ENCODE measurements around the gene NTRK3.

The NTRK3 gene

DNA sequence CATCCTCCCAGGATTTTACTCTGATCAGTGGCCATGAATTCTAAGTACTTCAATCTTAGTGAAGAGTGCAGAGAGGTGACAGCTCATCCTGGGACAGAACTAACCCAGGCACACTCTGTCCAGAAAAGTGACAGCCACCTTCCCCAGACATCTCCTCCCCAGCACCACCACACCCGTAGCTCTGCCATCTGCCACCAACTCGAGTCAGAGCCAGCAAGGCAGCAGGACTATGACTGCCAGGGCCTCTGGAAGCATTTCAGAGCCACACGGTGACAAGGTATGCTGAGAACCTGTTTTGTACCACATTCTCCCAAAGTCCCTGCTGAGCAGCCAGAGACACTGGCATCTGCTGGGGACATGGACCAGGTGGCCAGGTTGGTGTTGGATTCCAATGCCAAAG, 71.0 kb downstream of the NTRK3 start:
- H3K36me3 ChIP-seq (ENCODE audit: insufficient read depth, low read length): no peaks in the 10 kb centered on the region
- H3K9ac ChIP-seq (ENCODE audit: low read depth, low read length, poor library complexity, severe bottlenecking): no peak overlapping the region
- H3K4me2 ChIP-seq (ENCODE audit: low read depth, low read length, poor library complexity, severe bottlenecking): no peak overlapping the region
- no peaks in the 10 kb centered on the region for H4K20me1 ChIP-seq (ENCODE audit: insufficient read depth, low read length, poor library complexity, severe bottlenecking)
- no peaks in the 10 kb centered on the region for H3F3A ChIP-seq (ENCODE audit: low read depth)
- H3K9me2 ChIP-seq (replicated peaks; ENCODE audit: low read depth, low read length): no peaks in the 10 kb centered on the region
- no peaks in the 10 kb centered on the region for H3K79me2 ChIP-seq (ENCODE audit: insufficient read depth, low read length)
- H2AFZ ChIP-seq (ENCODE audit: low read length): no peak overlapping the region
- H3K9me3 ChIP-seq (ENCODE audit: insufficient read depth, low read depth, low read length): no peaks in the 10 kb centered on the region
- TF ChIP-seq CTCF (conservative IDR thresholded peaks at IDR 0.05; ENCODE audit: low read length) (no peak), EZH2phosphoT487 (IDR thresholded peaks at IDR 0.05; ENCODE audit: borderline replicate concordance) (no peak)
- H3K27me3 ChIP-seq (ENCODE audit: insufficient read depth, low read length, poor library complexity, severe bottlenecking): no peaks in the 10 kb centered on the region
- H3K4me3 ChIP-seq (ENCODE audit: low read length, poor library complexity, severe bottlenecking): no peak overlapping the region
- H3K4me1 ChIP-seq (ENCODE audit: insufficient read depth, low read length, poor library complexity, severe bottlenecking): no peaks in the 10 kb centered on the region

DNA sequence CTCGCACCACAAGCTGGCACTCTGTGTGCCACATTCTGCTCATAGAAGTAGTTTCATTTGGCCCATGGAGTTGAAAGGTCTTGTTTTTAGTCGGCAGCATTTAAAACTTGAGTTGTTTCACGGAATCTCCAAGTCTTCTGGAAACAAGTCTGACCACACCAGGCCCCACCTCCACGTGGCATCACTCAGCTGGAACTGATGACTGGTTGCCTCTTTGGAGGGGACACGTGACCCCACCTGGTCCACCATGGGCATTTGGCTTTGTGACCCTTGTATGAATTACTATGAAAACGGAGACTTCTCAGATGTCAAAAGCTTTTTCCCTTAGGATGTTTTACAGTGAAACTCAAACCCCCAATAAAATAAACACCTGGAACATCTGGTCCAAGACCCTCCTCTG, 74.9 kb downstream of the NTRK3 start:
- H3K4me2 ChIP-seq (ENCODE audit: low read depth, low read length, poor library complexity, severe bottlenecking): no peak overlapping the region
- no peaks in the 10 kb centered on the region for H3K4me1 ChIP-seq (ENCODE audit: insufficient read depth, low read length, poor library complexity, severe bottlenecking)
- no peaks in the 10 kb centered on the region for H3F3A ChIP-seq (ENCODE audit: low read depth)
- H3K9me3 ChIP-seq (ENCODE audit: insufficient read depth, low read depth, low read length): no peaks in the 10 kb centered on the region
- H2AFZ ChIP-seq (ENCODE audit: low read length): no peak overlapping the region
- H3K36me3 ChIP-seq (ENCODE audit: insufficient read depth, low read length): no peaks in the 10 kb centered on the region
- TF ChIP-seq EZH2phosphoT487 (IDR thresholded peaks at IDR 0.05; ENCODE audit: borderline replicate concordance): no peak
- TF ChIP-seq CTCF (conservative IDR thresholded peaks at IDR 0.05; ENCODE audit: low read length): no peak
- no peak overlapping the region for H3K9ac ChIP-seq (ENCODE audit: low read depth, low read length, poor library complexity, severe bottlenecking)
- H4K20me1 ChIP-seq (ENCODE audit: insufficient read depth, low read length, poor library complexity, severe bottlenecking): no peaks in the 10 kb centered on the region
- H3K4me3 ChIP-seq (ENCODE audit: low read length, poor library complexity, severe bottlenecking): no peak overlapping the region
- H3K27me3 ChIP-seq (ENCODE audit: insufficient read depth, low read length, poor library complexity, severe bottlenecking): no peaks in the 10 kb centered on the region
- H3K9me2 ChIP-seq (replicated peaks; ENCODE audit: low read depth, low read length): no peaks in the 10 kb centered on the region
- H3K79me2 ChIP-seq (ENCODE audit: insufficient read depth, low read length): no peaks in the 10 kb centered on the region

GRCh38 chr15:88179562-88179961, 77.0 kb downstream of the NTRK3 start:
- no peaks in the 10 kb centered on the region for H3K4me1 ChIP-seq (ENCODE audit: insufficient read depth, low read length, poor library complexity, severe bottlenecking)
- no peak overlapping the region for H3K4me2 ChIP-seq (ENCODE audit: low read depth, low read length, poor library complexity, severe bottlenecking)
- H3K79me2 ChIP-seq (ENCODE audit: insufficient read depth, low read length): no peaks in the 10 kb centered on the region
- no peaks in the 10 kb centered on the region for H3K9me2 ChIP-seq (replicated peaks; ENCODE audit: low read depth, low read length)
- H3F3A ChIP-seq (ENCODE audit: low read depth): no peaks in the 10 kb centered on the region
- H3K9me3 ChIP-seq (ENCODE audit: insufficient read depth, low read depth, low read length): no peaks in the 10 kb centered on the region
- no peaks in the 10 kb centered on the region for H3K27me3 ChIP-seq (ENCODE audit: insufficient read depth, low read length, poor library complexity, severe bottlenecking)
- H3K36me3 ChIP-seq (ENCODE audit: insufficient read depth, low read length): no peaks in the 10 kb centered on the region
- H3K4me3 ChIP-seq (ENCODE audit: low read length, poor library complexity, severe bottlenecking): no peak overlapping the region
- no peak for TF ChIP-seq CTCF (conservative IDR thresholded peaks at IDR 0.05; ENCODE audit: low read length)
- TF ChIP-seq EZH2phosphoT487 (IDR thresholded peaks at IDR 0.05; ENCODE audit: borderline replicate concordance): no peak
- no peak overlapping the region for H2AFZ ChIP-seq (ENCODE audit: low read length)
- no peaks in the 10 kb centered on the region for H4K20me1 ChIP-seq (ENCODE audit: insufficient read depth, low read length, poor library complexity, severe bottlenecking)
- H3K9ac ChIP-seq (ENCODE audit: low read depth, low read length, poor library complexity, severe bottlenecking): no peak overlapping the region

Measured in Loucy (cell line).